GM19395 (cell line): ENCODE data around the gene PIGN.

Experiments
- ATAC-seq: cut with Tn5 transposase; IDR thresholded peaks from one replicate; pipeline ENCODE4 v1.9.1; 2021; ENCODE audit warnings: mild to moderate bottlenecking, moderate library complexity; ENCODE audit not compliant: unreplicated experiment

PIGN gene

GRCh38 chr18:62122330-62122729 lies 64.5 kb downstream of the PIGN start:
- no peak for ATAC-seq

GRCh38 chr18:62119884-62120283 lies 67.0 kb downstream of the PIGN start:
- ATAC-seq, result no peak

- no peak for ATAC-seq
Measured at GRCh38 chr18:62118328-62118727, 68.5 kb downstream of the PIGN start.

- no peak for ATAC-seq
Measured at GRCh38 chr18:62109676-62110075, 77.2 kb downstream of the PIGN start.

GRCh38 chr18:62107881-62108280 lies 79.0 kb downstream of the PIGN start:
- no peak for ATAC-seq

- no peak for ATAC-seq
Measured at GRCh38 chr18:62106271-62106670, 80.6 kb downstream of the PIGN start.

- no peak for ATAC-seq
Measured at GRCh38 chr18:62105376-62105775, 81.5 kb downstream of the PIGN start.

- ATAC-seq, result peak; percentile 86
Measured at GRCh38 chr18:62102221-62102620, 84.6 kb downstream of the PIGN start.

- ATAC-seq, result no peak
Measured at GRCh38 chr18:62101321-62101721, 85.5 kb downstream of the PIGN start.

GRCh38 chr18:62098960-62099359 lies 87.9 kb downstream of the PIGN start:
- no peak for ATAC-seq

GRCh38 chr18:62097698-62098097 lies 89.2 kb downstream of the PIGN start:
- ATAC-seq, result no peak

- ATAC-seq, result no peak
Measured at GRCh38 chr18:62091487-62092120, 95.3 kb downstream of the PIGN start.

GRCh38 chr18:62089174-62089573 lies 97.7 kb downstream of the PIGN start:
- ATAC-seq, result no peak

- no peak for ATAC-seq
Measured at GRCh38 chr18:62088156-62088555, 98.7 kb downstream of the PIGN start.

GRCh38 chr18:62085756-62086155 lies 101.1 kb downstream of the PIGN start:
- ATAC-seq, result no peak

GRCh38 chr18:62081761-62082294 lies 105.0 kb downstream of the PIGN start:
- ATAC-seq, result no peak

- no peak for ATAC-seq
Measured at GRCh38 chr18:62081248-62081647, 105.6 kb downstream of the PIGN start.

- ATAC-seq, result no peak
Measured at GRCh38 chr18:62080172-62080900, 106.5 kb downstream of the PIGN start.

- ATAC-seq, result no peak
Measured at GRCh38 chr18:62073461-62074281, 113.2 kb downstream of the PIGN start.

GRCh38 chr18:62072370-62072769 lies 114.5 kb downstream of the PIGN start:
- ATAC-seq, result no peak

- no peak for ATAC-seq
Measured at GRCh38 chr18:62071071-62071470, 115.8 kb downstream of the PIGN start.

GRCh38 chr18:62070302-62070701 lies 116.6 kb downstream of the PIGN start:
- no peak for ATAC-seq
